H1 (cell line): Measurements from ENCODE around the gene ZFAND4. TPM values are rescaled to one million over a fixed set of nuclear protein-coding genes. Genes with fewer than 3 reads are reported as not detected.

Experiments
- JUND ChIP-seq: IDR thresholded peaks from 2 replicates; pipeline ENCODE4 v1.6.1; 2011; ENCODE audit warnings: mild to moderate bottlenecking, improper control_type of control experiment, low read length
- KDM4A ChIP-seq: IDR thresholded peaks from one replicate; pipeline ENCODE4 v1.7.1; 2012; ENCODE audit warnings: low read depth, mild to moderate bottlenecking, moderate library complexity, low read length, inconsistent platforms; ENCODE audit not compliant: severe bottlenecking
- PHF8 ChIP-seq: fragments of 200-600 bp; sonication (generic); conservative IDR thresholded peaks from 2 replicates; pipeline ENCODE4 v1.7.1; 2012; ENCODE audit warnings: low read depth, mild to moderate bottlenecking, inconsistent platforms, low read length, moderate library complexity
- POLR2A ChIP-seq, 2 experiments: IDR thresholded peaks; 1 replicate in 1 of 2; 2 replicates in 1 of 2; pipeline ENCODE4 v1.6.1; 2011; ENCODE audit warnings: low read depth in 2 of 2, low read length in 2 of 2, mild to moderate bottlenecking in 2 of 2; ENCODE audit errors: control extremely low read depth in 1 of 2
- TBP ChIP-seq: IDR thresholded peaks from 2 replicates; pipeline ENCODE4 v1.6.1; 2011; ENCODE audit warnings: low read depth, low read length, improper control_type of control experiment
- polyA plus RNA-seq, 7 experiments: library from polyadenylated mRNA; depleted of rRNA in 3 of 7; stranded (reverse) in 5 of 7; unstranded in 2 of 7; fragments of >200 nt in 5 of 7; fragments of 200-250 nt in 2 of 7; gene quantifications; 1 replicate in 5 of 7; 2 replicates in 1 of 7; 4 replicates in 1 of 7; pipeline versions ENCODE4 v1.2.1 to v1.2.3, GENCODE V29; 2011 to 2013; ENCODE audit warnings: missing spikeins in 2 of 7, mixed read lengths in 2 of 7
- total RNA-seq: library from RNA; stranded (reverse); fragmentation: NEBNext Ultra II Directional; extraction: Animal tissue kit (Norgen Biotek cat#: 25700); gene quantifications from 2 replicates; pipeline ENCODE4 v1.2.1, GENCODE V29; 2021

Gene ZFAND4
- total and polyA plus RNA-seq, 2 of the 8 experiments (the other 6 are each of a cell fraction or from before 2014, with no cell fraction given), result 2.8 to 17.8 TPM

GRCh38 chr10:45627412-45628048, 45.0 kb downstream of the ZFAND4 start (continued):
- TF ChIP-seq JUND (no peak), KDM4A (no peak), TBP (no peak), PHF8 (no peak), POLR2A (IDR thresholded peaks at IDR 0.05; ENCODE audit: control extremely low read depth in 1 of 2, low read depth in 2 of 2, low read length in 2 of 2) (no peak)
